PC-9 (cell line): ENCODE measurements around the gene KDM3B.

Experiments used
- EZH2 ChIP-seq: fragments of 200-600 bp; sonication (generic); IDR thresholded peaks from 2 replicates; pipeline ENCODE4 v1.8.0; 2017; ENCODE audit warnings: antibody characterized with exemption, low read depth
- TF ChIP-seq, protein P1 (sequence below): fragments of 200-600 bp; sonication (generic); conservative IDR thresholded peaks from 2 replicates; pipeline ENCODE4 v1.6.1; 2017; ENCODE audit warnings: mixed run types, antibody characterized with exemption, mild to moderate bottlenecking, moderate library complexity

DNA sequence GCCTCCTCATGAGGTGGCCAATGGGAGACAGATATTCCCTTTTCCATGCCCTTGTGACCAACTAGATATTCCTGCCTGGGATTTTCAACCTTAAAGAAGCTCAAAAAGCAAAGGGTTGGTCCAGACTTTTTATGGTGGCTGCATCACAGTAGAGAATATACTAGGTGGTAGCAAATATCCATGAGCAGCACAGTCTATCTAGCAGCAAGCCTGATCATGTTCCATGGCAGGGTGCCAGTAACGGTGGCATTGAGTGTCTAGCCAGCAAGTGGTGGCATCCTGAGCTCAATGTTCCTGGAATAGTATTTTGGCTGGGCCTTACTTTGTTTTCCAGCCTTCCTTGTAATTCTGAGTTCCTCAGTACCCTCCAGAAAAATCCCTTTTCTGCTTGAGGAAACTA is 46.7 kb upstream of the KDM3B start:
- TF ChIP-seq EZH2 = no peak
- TF ChIP-seq, protein P1, sequence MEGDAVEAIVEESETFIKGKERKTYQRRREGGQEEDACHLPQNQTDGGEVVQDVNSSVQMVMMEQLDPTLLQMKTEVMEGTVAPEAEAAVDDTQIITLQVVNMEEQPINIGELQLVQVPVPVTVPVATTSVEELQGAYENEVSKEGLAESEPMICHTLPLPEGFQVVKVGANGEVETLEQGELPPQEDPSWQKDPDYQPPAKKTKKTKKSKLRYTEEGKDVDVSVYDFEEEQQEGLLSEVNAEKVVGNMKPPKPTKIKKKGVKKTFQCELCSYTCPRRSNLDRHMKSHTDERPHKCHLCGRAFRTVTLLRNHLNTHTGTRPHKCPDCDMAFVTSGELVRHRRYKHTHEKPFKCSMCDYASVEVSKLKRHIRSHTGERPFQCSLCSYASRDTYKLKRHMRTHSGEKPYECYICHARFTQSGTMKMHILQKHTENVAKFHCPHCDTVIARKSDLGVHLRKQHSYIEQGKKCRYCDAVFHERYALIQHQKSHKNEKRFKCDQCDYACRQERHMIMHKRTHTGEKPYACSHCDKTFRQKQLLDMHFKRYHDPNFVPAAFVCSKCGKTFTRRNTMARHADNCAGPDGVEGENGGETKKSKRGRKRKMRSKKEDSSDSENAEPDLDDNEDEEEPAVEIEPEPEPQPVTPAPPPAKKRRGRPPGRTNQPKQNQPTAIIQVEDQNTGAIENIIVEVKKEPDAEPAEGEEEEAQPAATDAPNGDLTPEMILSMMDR = no peak
